GM12892 (cell line): Measurements from ENCODE around the gene LBHD2.

Source experiments
- POLR2A ChIP-seq: IDR thresholded peaks from 2 replicates; pipeline ENCODE4 v1.6.1; 2011; ENCODE audit warnings: low read depth, low read length, control low read depth
- POLR2AphosphoS5 ChIP-seq: IDR thresholded peaks from 2 replicates; pipeline ENCODE4 v1.6.1; 2011; ENCODE audit warnings: low read depth, low read length, control low read depth
- TAF1 ChIP-seq: IDR thresholded peaks from 2 replicates; pipeline ENCODE4 v1.6.1; 2011; ENCODE audit warnings: low read depth, mild to moderate bottlenecking, control low read depth, low read length, borderline replicate concordance

DNA sequence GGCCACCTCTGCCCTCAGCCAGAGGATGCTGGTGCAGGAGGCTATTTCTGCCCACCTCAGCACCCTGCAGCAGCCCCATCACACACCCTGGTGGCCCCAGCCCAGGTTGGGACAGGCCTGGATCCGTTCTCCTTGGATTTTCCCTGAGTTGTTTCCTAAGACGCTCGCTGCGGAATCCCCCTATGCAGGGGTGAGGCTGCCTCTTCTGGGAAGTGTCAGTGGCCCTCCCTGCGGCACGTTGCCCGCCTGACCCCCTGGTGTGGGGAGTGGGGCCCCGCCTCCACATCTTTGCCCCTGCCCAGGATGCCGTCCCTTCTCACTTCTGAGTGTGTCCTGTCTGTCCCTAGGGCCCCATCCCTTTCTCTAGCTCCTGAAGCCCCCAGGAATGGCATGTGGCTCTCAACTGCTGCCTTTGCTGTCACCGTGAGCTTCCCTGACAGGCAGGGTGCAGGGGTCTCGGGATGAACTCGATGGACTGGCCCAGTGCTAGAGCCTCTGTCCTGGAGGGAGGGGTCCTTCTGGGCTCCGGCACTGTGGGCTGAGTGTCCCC is 9.9 kb downstream of the LBHD2 start:
- TF ChIP-seq TAF1, result no peak
- no peak for TF ChIP-seq POLR2A
- no peak for TF ChIP-seq POLR2AphosphoS5
